Measurements from ENCODE around the gene DELE1. TPM values are rescaled to one million over a fixed set of nuclear protein-coding genes. Genes with fewer than 3 reads are reported as not detected.

The DELE1 gene
- total RNA-seq, 2 experiments from 2014 or later: 60.0 to 61.1 TPM

- Histone ChIP-seq H3K36me3 (ENCODE audit: insufficient read depth, low read length) (no peaks in the 10 kb centered on the region), H3K4me1 (ENCODE audit: insufficient read depth, low read length) (peaks cover 7% of the 10 kb centered on the region), H3K27ac (ENCODE audit: low read depth in 1 of 2, low read length in 2 of 2) (no peak overlapping the region), H3K9me3 (ENCODE audit: control insufficient read depth in 1 of 2, insufficient read depth in 1 of 2, low read length in 2 of 2) (no peaks in the 10 kb centered on the region), H3K27me3 (ENCODE audit: control insufficient read depth in 1 of 2, insufficient read depth in 2 of 2, low read length in 2 of 2) (no peaks in the 10 kb centered on the region), H3K4me3 (ENCODE audit: low read length) (no peak overlapping the region)
- H3K4me1 Mint-ChIP-seq (ENCODE audit: low read depth): peaks cover 19% of the 10 kb centered on the region
- POLR2A ChIA-PET: no interaction called here
- TF ChIP-seq CTCF (IDR thresholded peaks at IDR 0.05): no peak
- CTCF ChIA-PET: interaction anchor here (1.2 kb wide), 1 partner anchor 9 kb away, joined by 3 read pairs; no protein-coding TSS in a partner anchor
- no peaks in the 10 kb centered on the region for H3K9me3 Mint-ChIP-seq
- no peak overlapping the region for H3K4me3 Mint-ChIP-seq
- intact Hi-C loops (cut with DNase I, micrococcal nuclease): no loop called here
- H3K36me3 Mint-ChIP-seq (ENCODE audit: low read depth): peaks cover 5% of the 10 kb centered on the region
- ATAC-seq (ENCODE audit: poor library complexity) (no peak), DNase-seq (no peak)
- no peak overlapping the region for H3K27ac Mint-ChIP-seq
- no peaks in the 10 kb centered on the region for H3K27me3 Mint-ChIP-seq
These were observed 28.3 kb downstream of the DELE1 start for GRCh38 chr5:141952020-141952419.

- no peak for TF ChIP-seq CTCF (IDR thresholded peaks at IDR 0.05)
- peaks cover 38% of the 10 kb centered on the region for H3K4me1 Mint-ChIP-seq (ENCODE audit: low read depth)
- intact Hi-C loops (cut with DNase I, micrococcal nuclease): no loop called here
- DNase-seq: no peak
- H3K4me1 ChIP-seq (ENCODE audit: insufficient read depth, low read length): peaks cover 29% of the 10 kb centered on the region
- ATAC-seq (ENCODE audit: poor library complexity): no peak
- no peak overlapping the region for H3K27ac ChIP-seq (ENCODE audit: low read depth in 1 of 2, low read length in 2 of 2)
- no peak overlapping the region for H3K4me3 Mint-ChIP-seq
- no peaks in the 10 kb centered on the region for H3K9me3 Mint-ChIP-seq
- H3K27ac Mint-ChIP-seq: no peak overlapping the region
- H3K27me3 Mint-ChIP-seq: no peaks in the 10 kb centered on the region
- H3K27me3 ChIP-seq (ENCODE audit: control insufficient read depth in 1 of 2, insufficient read depth in 2 of 2, low read length in 2 of 2): no peaks in the 10 kb centered on the region
- POLR2A ChIA-PET: interaction anchor here (0.9 kb wide), 1 partner anchor 24 kb away, joined by 3 read pairs; no protein-coding TSS in a partner anchor
- H3K4me3 ChIP-seq (ENCODE audit: low read length): no peak overlapping the region
- no peaks in the 10 kb centered on the region for H3K9me3 ChIP-seq (ENCODE audit: control insufficient read depth in 1 of 2, insufficient read depth in 1 of 2, low read length in 2 of 2)
- H3K36me3 Mint-ChIP-seq (ENCODE audit: low read depth): peaks cover 5% of the 10 kb centered on the region
- CTCF ChIA-PET: no interaction called here
- no peaks in the 10 kb centered on the region for H3K36me3 ChIP-seq (ENCODE audit: insufficient read depth, low read length)
These were observed 30.5 kb downstream of the DELE1 start for GRCh38 chr5:141954194-141954593.

DNA sequence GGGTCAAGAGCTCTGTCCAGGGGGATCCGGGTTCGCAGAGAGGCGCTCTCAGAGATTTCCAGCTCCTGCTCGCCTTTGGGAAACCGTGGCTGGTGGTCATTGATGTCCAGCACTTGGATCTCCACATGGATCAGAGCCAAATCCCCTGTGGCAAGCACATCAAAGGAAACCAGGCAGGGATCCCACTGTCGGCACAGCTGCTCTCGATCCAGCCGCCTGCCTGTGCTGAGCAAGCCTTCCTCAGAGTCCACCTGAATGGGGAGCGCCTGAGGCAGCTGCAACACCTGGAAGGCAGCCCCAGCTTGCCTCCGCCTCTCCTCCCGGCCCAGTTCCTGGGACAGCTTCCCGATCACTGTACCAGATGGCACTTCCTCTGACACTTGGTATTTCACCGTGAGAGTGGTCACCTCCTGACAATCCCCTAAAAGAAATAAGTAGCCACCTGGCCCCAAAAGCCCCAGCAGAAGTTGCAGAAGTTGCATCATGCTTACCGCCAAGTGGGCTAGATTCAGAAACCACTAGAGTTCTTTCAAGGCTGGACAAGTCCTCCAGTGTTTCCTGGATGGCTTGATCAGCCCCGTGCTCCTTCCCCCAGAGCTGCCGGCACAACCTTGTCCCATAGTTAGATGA, 33.8 kb downstream of the DELE1 start:
- ChIA-PET POLR2A (interaction anchor here (1.0 to 2.5 kb wide), 6 partner anchors 12 to 275 kb away, joined by 3 to 16 read pairs (median 8); partner anchors contain the start of genes ARAP3, DELE1, PCDH1 and RNF14), CTCF (interaction anchor here (2.1 kb wide), 1 partner anchor 266 kb away, joined by 6 read pairs; no protein-coding TSS in a partner anchor)
- DNase-seq: no peak
- TF ChIP-seq CTCF (IDR thresholded peaks at IDR 0.05): no peak
- intact Hi-C loops (cut with DNase I, micrococcal nuclease): no loop called here
- no peak overlapping the region for H3K4me3 ChIP-seq (ENCODE audit: low read length)
- no peaks in the 10 kb centered on the region for H3K36me3 ChIP-seq (ENCODE audit: insufficient read depth, low read length)
- Mint-ChIP-seq H3K4me1 (ENCODE audit: low read depth) (peaks cover 51% of the 10 kb centered on the region), H3K4me3 (no peak overlapping the region), H3K36me3 (ENCODE audit: low read depth) (peaks cover 5% of the 10 kb centered on the region), H3K27ac (no peak overlapping the region), H3K27me3 (no peaks in the 10 kb centered on the region), H3K9me3 (no peaks in the 10 kb centered on the region)
- no peaks in the 10 kb centered on the region for H3K27me3 ChIP-seq (ENCODE audit: control insufficient read depth in 1 of 2, insufficient read depth in 2 of 2, low read length in 2 of 2)
- ATAC-seq (ENCODE audit: poor library complexity): no peak
- H3K4me1 ChIP-seq (ENCODE audit: insufficient read depth, low read length): peaks cover 48% of the 10 kb centered on the region
- H3K9me3 ChIP-seq (ENCODE audit: control insufficient read depth in 1 of 2, insufficient read depth in 1 of 2, low read length in 2 of 2): no peaks in the 10 kb centered on the region
- H3K27ac ChIP-seq (ENCODE audit: low read depth in 1 of 2, low read length in 2 of 2): no peak overlapping the region

All from CD4-positive, alpha-beta T cell (primary cell).